HuH-7.5 (cell line): ENCODE measurements around the gene APBB1IP.
"Not testable (repeated sequence)": the region's sequence is repeated elsewhere in the genome, so short reads cannot be mapped to it uniquely, and the experiment has no call there.

ENCODE experiments used
- DNase-seq: peaks from one replicate; pipeline ENCODE4 v3.0.0; 2011; ENCODE audit warnings: low spot score

APBB1IP gene

GRCh38 chr10:26566525-26567350, 128.6 kb downstream of the APBB1IP start:
- DNase-seq = no peak

GRCh38 chr10:26567351-26567721, 129.2 kb downstream of the APBB1IP start:
- DNase-seq = no peak

DNA sequence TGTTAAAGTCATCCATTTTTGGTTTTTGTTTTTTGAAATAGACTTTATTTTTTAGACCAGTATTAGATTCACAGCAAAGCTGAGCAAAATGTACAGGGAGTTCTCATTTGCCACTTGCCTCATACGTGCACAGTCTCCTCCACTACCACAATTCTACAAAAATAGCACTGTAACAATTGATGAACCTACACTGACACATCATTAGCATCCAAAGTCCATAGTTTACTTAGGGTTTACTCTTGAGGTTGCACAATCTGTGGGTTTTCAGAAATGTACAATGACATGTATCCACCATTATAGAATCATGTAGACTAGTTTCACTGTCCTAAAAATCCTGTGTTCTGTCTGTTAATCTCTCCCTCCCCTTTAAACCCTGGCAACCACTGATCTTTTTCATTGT, 133.5 kb downstream of the APBB1IP start:
- DNase-seq = no peak

DNA sequence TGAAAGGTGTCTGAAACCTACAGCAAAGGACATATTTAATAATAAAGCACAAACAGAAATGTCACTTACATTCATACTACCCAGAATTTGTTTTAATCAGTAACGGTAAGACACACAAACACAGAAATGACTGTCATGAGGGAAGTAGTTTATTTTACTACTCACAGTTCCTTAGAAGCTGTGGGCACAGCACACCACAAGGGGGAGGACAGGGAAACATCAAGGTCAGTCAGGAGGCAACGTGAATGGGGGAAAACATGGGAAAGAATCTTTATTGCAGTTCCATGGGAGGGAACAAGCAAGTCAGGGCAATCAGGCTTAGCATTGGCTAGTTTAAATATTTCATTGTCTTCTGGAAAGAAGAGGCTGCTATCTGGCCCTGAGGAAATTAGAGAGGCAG, 135.5 kb downstream of the APBB1IP start:
- DNase-seq = no peak

DNA sequence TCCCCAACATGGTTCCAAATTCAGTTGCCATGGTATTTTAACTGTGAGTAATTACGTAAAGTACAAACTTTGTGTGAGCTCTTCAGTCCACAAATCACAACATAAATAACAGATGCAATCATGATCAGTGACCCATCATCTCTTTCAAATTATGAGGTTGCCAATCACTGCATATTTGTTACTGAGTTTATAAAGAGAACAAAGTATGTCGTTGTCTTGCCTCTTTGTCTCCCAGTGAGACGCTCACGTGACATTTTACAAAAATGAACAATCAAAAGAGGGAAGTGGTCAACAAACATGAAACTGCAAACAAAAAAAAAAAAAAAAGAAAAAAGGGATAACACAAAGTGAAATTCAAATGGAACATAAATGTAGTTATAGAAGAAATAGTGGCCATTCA, 136.6 kb downstream of the APBB1IP start:
- no peak for DNase-seq

DNA sequence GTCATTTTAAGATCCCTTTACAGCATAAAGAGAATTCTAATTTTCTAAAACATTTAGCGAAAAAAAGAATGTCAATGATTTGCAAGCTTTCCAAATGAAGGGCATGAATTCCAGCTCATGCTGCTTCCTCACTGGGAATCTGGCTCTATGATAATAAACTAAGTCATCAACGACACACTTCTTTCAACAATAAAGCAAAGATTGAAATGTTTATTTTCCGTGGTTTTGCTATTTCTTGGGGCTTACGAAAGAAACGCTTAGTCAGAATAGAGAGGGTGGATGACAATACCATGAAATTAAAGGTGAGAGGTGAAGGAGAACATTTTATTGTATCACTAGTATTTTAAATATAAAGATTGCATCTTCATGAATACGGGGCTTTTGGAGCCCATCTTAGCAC, 140.2 kb downstream of the APBB1IP start:
- not testable (repeated sequence) for DNase-seq

- DNase-seq = no peak
Measured at GRCh38 chr10:26579256-26580063, 141.3 kb downstream of the APBB1IP start.

DNA sequence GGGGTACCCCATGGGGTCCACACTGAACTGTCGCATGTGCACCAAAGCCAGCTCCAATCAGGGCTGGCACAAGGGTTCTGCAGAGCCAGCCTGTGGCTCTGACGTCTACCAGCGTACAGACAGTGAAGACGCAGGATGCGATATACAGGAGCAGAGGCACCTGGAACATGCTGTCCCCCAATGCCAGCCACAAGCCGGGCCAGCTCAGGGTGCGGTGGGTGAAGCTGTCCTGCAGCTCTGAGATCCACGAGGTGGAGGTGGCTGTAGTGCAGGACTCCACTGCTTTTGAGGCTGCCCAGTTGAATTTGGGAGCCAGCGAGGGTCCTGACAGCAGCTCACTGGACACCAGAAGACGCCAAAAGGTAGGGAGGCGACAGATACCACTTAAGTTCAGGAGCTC, 148.1 kb downstream of the APBB1IP start:
- no peak for DNase-seq

DNA sequence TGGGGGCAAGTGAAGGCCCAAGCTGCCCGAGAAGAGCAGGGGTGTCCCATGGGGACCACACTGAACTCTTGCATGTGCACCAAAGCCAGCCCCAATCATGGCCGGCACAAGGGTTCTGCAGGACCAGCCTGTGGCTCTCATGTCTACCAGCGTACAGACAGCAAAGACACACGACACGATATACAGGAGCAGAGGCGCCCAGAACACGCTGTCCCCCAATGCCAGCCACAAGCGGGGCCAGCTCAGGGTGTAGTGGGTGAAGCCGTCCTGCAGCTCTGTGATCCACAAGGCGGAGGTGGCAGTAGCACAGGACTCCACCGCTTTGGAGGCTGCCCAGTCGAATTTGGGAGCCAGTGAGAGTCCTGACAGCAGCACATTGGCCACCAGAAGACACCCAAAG, 150.5 kb downstream of the APBB1IP start:
- no peak for DNase-seq

GRCh38 chr10:26589813-26590212, 151.7 kb downstream of the APBB1IP start:
- DNase-seq = not testable (repeated sequence)

GRCh38 chr10:26593896-26594295, 155.8 kb downstream of the APBB1IP start:
- no peak for DNase-seq

GRCh38 chr10:26603283-26603682, 165.1 kb downstream of the APBB1IP start:
- DNase-seq = not testable (repeated sequence)

DNA sequence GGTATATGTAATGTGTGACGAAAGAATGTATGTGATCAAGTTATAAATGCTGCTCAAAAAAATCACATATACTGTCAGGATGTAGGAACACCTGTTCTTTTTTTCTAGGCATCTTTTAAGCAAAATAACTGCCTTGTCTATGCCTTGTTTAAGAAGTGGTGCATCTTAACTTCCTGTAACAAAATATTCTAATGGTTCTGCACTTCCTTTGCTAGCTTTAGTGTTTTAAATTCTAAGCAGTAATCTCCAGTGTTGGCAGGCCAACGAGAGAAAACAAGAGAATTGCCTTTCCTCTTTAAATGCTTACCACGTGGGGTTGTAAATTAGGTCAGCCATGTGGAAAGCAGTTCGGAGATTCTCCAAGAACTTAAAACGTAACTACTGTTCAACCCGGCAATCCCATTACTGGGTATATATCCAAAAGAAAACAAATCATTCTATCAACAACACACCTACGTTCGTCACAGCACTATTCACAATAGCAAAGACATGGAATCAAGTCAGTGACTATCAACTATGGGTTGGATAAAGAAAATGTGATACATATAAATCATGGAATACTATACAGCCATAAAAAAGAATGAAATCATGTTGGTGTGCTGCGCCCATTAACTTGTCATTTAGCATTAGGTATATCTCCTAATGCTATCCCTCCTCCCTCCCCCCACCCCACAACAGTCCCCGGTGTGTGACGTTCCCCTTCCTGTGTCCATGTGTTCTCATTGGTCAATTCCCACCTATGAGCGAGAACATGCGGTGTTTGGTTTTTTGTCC, 166.4 kb downstream of the APBB1IP start:
- DNase-seq = not testable (repeated sequence)

DNA sequence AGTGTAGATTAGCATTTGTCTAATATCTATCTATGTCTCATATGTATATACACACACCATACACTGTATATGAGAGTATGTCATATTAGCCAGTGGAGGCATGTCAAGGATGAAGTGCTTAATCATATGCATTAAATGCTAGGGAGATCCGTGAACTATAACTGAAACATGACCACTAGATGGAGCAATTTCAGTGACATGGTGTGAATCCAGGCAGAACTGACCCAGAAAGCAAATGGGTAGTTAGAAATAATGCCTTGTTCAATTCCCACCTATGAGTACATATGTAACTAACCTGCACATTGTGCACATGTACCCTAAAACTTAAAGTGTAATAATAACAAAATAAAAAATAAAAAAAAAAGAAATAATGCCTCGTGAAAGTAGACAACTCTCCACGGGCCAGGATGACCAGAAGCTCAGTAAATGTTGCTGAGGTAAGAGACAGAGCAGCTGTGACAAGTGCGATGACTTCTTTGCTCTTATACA, 168.3 kb downstream of the APBB1IP start:
- not testable (repeated sequence) for DNase-seq

DNA sequence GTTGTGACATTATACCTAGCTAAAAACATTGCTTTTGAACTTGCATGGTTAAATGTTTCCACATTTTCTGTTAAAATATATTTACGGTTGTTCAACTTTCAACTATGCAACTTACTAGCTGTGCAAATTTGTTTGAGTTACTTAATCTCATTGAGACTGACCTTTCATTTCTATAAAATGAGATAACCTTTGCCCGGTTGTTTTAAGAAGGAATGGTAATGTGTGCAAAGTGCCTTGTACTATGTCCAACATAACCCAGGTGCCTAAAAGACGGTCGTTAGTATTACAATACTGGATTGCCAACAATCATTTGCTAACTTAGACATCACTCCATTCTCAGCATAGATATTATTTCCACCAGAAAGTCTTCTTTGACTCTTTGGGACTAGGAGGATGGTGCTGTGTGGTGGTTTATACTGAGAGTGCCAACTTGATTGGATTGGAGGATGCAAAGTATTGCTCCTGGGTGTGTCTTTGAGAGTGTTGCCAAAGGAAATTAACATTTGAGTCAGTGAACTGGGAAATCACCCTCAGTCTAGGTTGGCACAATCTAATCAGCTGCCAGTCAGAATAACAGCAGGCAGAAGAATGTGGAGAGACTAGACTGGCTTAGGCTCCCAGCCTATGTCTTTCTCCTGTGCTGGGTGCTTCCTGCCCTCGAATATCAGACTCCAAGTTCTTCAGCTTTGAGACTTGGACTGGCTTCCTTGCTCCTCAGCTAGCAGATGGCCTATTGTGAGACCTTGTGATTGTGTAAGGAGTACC, 174.2 kb downstream of the APBB1IP start:
- no peak for DNase-seq
